GM12878 (cell line): Measurements from ENCODE around the gene MCM6. TPM values are rescaled to one million over a fixed set of nuclear protein-coding genes. Genes with fewer than 3 reads are reported as not detected.

Source experiments
- ATAC-seq: fragments of 200-7000 bp; cut with Tn5 transposase; 3 replicates; pipeline ENCODE4 v1.9.1; 2020; ENCODE audit warnings: mild to moderate bottlenecking, moderate library complexity
- BruUV-seq: library from RNA; stranded (reverse); fragments of 400-500 nt; replicated peaks from 2 replicates; lab custom pipeline; 2021; lab: Mats Ljungman, UMichigan
- CTCF ChIA-PET: fragments of 300-600 bp; sonication (Branson Sonifier 250); formaldehyde crosslinking; extraction: SDS; loops from one replicate; lab custom pipeline; 2021; ENCODE audit warnings: inconsistent platforms; lab: Yijun Ruan, JAX
- POLR2A ChIA-PET: fragments of 350-600 bp; formaldehyde crosslinking; extraction: SDS; loops from one replicate; lab custom pipeline; 2021; ENCODE audit warnings: inconsistent platforms; lab: Charles Lee
- RAD21 ChIA-PET: fragments of 300-600 bp; sonication (Branson Sonifier 250); formaldehyde crosslinking; loops from one replicate; lab custom pipeline; 2023; ENCODE audit warnings: antibody characterized with exemption; ENCODE audit not compliant: unreplicated experiment; lab: Charles Lee
- SMC1A ChIA-PET: fragments of 300-600 bp; sonication (Branson Sonifier 250); formaldehyde crosslinking; loops from one replicate; lab custom pipeline; 2023; ENCODE audit not compliant: unreplicated experiment, uncharacterized antibody; lab: Charles Lee
- DNase-seq: peaks from one replicate; pipeline ENCODE4 v3.0.0-alpha.2; 2011; ENCODE audit warnings: low read depth, low spot score
- FAIRE-seq: peaks from 3 replicates; lab custom pipeline; 2011; peaks lifted over from hg19 to GRCh38; lab: Jason Lieb, UNC
- H2AFZ ChIP-seq: 2 replicates; pipeline ENCODE4 v1.6.0; 2011; ENCODE audit warnings: low read depth, low read length, control low read depth; ENCODE audit not compliant: control insufficient read depth
- H3K27ac ChIP-seq: 2 replicates; pipeline ENCODE4 v1.5.1; 2011; ENCODE audit warnings: control low read depth; ENCODE audit not compliant: control insufficient read depth, insufficient read depth
- H3K27me3 ChIP-seq, 2 experiments: replicated peaks in 1 of 2; 2 replicates each; pipeline versions ENCODE4 v1.6.0 to v1.6.1; 2011; ENCODE audit warnings: low read length in 1 of 2; ENCODE audit not compliant: control insufficient read depth in 2 of 2, insufficient read depth in 2 of 2
- H3K36me3 ChIP-seq, 2 experiments: 2 replicates each; pipeline ENCODE4 v1.5.1; 2011; ENCODE audit warnings: low read length in 1 of 2; ENCODE audit not compliant: control insufficient read depth in 2 of 2, insufficient read depth in 2 of 2
- H3K4me1 ChIP-seq: 2 replicates; pipeline ENCODE4 v1.6.1; 2011; ENCODE audit warnings: mild to moderate bottlenecking, low read length, moderate library complexity, mixed read lengths; ENCODE audit not compliant: control insufficient read depth, insufficient read depth
- H3K4me2 ChIP-seq: 2 replicates; pipeline ENCODE4 v1.6.0; 2011; ENCODE audit warnings: control low read depth; ENCODE audit not compliant: control insufficient read depth, insufficient read depth
- H3K4me3 ChIP-seq: fragments of 200-600 bp; sonication (generic); 2 replicates; pipeline ENCODE4 v1.5.1; 2016
- H3K79me2 ChIP-seq: 2 replicates; pipeline ENCODE4 v1.6.0; 2011; ENCODE audit warnings: low read length; ENCODE audit not compliant: control insufficient read depth, insufficient read depth
- H3K9ac ChIP-seq: 2 replicates; pipeline ENCODE4 v1.8.0; 2011; ENCODE audit warnings: low read length, control low read depth, mixed read lengths; ENCODE audit not compliant: control insufficient read depth, insufficient read depth
- H3K9me3 ChIP-seq: replicated peaks from 3 replicates; pipeline ENCODE4 v1.5.1; 2011; ENCODE audit warnings: mild to moderate bottlenecking, low read length; ENCODE audit not compliant: control insufficient read depth, insufficient read depth
- H4K20me1 ChIP-seq: 2 replicates; pipeline ENCODE4 v1.6.0; 2011; ENCODE audit not compliant: control insufficient read depth, insufficient read depth
- ATF7 ChIP-seq: fragments of 450-650 bp; IDR thresholded peaks from 2 replicates; pipeline ENCODE4 v1.6.1; 2016; ENCODE audit warnings: low read depth, mild to moderate bottlenecking
- EGR1 ChIP-seq, 2 experiments: IDR thresholded peaks; 1 replicate in 1 of 2; 2 replicates in 1 of 2; pipeline ENCODE4 v1.6.1; 2011 to 2012; ENCODE audit warnings: low read depth in 2 of 2, low read length in 2 of 2, borderline replicate concordance in 1 of 2, mild to moderate bottlenecking in 1 of 2, moderate library complexity in 1 of 2
- EZH2 ChIP-seq: IDR thresholded peaks from 2 replicates; pipeline ENCODE4 v1.6.1; 2012; ENCODE audit warnings: low read depth, mild to moderate bottlenecking, control low read depth, inconsistent platforms, low read length, borderline replicate concordance; ENCODE audit not compliant: control insufficient read depth
- HDAC2 ChIP-seq: fragments of 200-600 bp; sonication (generic); IDR thresholded peaks from 2 replicates; pipeline ENCODE4 v1.6.1; 2017
- KDM1A ChIP-seq: fragments of 200-600 bp; sonication (generic); IDR thresholded peaks from 2 replicates; pipeline ENCODE4 v1.6.1; 2016; ENCODE audit warnings: borderline replicate concordance
- MYB ChIP-seq: fragments of 150-350 bp; IDR thresholded peaks from 2 replicates; pipeline ENCODE4 v1.6.1; 2014; ENCODE audit warnings: mild to moderate bottlenecking, low read depth, low read length, borderline replicate concordance
- SREBF1 ChIP-seq: IDR thresholded peaks from 2 replicates; pipeline ENCODE4 v1.6.1; 2012; ENCODE audit warnings: mild to moderate bottlenecking, low read length
- ZNF24 ChIP-seq: fragments of 450-650 bp; IDR thresholded peaks from 2 replicates; pipeline ENCODE4 v1.6.1; 2017; ENCODE audit warnings: antibody characterized with exemption, mild to moderate bottlenecking
- ZNF622 ChIP-seq: fragments of 450-650 bp; IDR thresholded peaks from 2 replicates; pipeline ENCODE4 v1.6.1; 2017; ENCODE audit warnings: mild to moderate bottlenecking, inconsistent platforms
- WGBS: methylation state at CpG from one replicate; pipeline ENCODE4 v1.1.6; 2016; ENCODE audit warnings: low lambda C conversion rate; ENCODE audit not compliant: insufficient replicate concordance, insufficient coverage; ENCODE audit errors: missing lambda C conversion rate; 5-methylcytosine and 5-hydroxymethylcytosine counted together
- in situ Hi-C: fragments of 300-500 bp; cut with MboI; formaldehyde crosslinking; loops from 9 replicates; pipeline ENCODE4 v1.14.3; 2018; ENCODE audit warnings: mixed read lengths
- intact Hi-C: fragments of 100-400 bp; cut with micrococcal nuclease; formaldehyde crosslinking; loops from one replicate; pipeline ENCODE4 v1.14.2; 2022; ENCODE audit not compliant: unreplicated experiment
- polyA plus RNA-seq, 11 experiments: library from polyadenylated mRNA; depleted of rRNA in 4 of 11; unstranded in 6 of 11; stranded (reverse) in 5 of 11; fragments of >200 nt; fragmentation: Nextera tagmentation in 4 of 11; fragmentation: Illumina TruSeq in 1 of 11; extraction: Ambion mirVana in 4 of 11; extraction: Trizol in 1 of 11; gene quantifications; 1 replicate in 1 of 11; 2 replicates in 10 of 11; pipeline versions ENCODE4 v1.2.1 to v1.2.3, GENCODE V29; 2011 to 2016; ENCODE audit warnings: inconsistent platforms in 2 of 11, missing spikeins in 2 of 11, low read depth in 1 of 11
- total RNA-seq, 4 experiments: library from RNA; depleted of rRNA in 3 of 4; stranded (reverse); fragments of >200 nt in 3 of 4; fragmentation: Illumina TruSeq in 1 of 4; extraction: Trizol in 1 of 4; gene quantifications; 2 replicates each; pipeline versions ENCODE4 v1.2.1 to v1.2.3, GENCODE V29; 2013 to 2021
- TF ChIP-seq, protein P1 (sequence below): IDR thresholded peaks from 2 replicates; pipeline ENCODE4 v1.6.1; 2011; ENCODE audit warnings: low read depth, mild to moderate bottlenecking, low read length, moderate library complexity, borderline replicate concordance; ENCODE audit errors: extremely low read depth

The MCM6 gene
- total and polyA plus RNA-seq, 10 of the 15 experiments (the other 5 are each of a cell fraction or from before 2014, with no cell fraction given): 37.4 to 118 (median 82.2) TPM

DNA sequence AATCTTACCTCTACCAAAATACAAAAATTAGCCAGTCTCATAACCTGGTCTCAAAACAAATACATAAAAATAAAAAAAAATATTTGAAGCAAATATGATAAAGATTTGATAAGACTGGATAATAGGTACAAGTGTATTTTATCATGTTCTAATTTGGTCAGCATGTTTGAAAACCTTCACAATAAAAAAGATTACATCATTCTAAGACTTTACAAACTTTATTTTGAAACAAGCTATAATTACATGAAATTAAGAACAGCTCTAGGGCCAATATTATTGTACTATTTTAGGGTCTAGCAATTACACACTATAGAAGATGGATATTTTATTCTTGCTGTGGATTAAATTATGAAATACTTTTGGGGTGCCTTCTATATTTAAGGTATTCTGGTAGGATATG lies 29.4 kb upstream of the MCM6 start:
- RAD21 ChIA-PET: interaction anchor here (1.0 to 1.3 kb wide), 3 partner anchors 8 to 480 kb away, joined by 3 to 4 read pairs (median 3); no protein-coding TSS in a partner anchor
- 0 out of 2 replicates have a peak, but pooled peaks have one; percentile 25 for TF ChIP-seq ATF7
- TF ChIP-seq, protein P1, sequence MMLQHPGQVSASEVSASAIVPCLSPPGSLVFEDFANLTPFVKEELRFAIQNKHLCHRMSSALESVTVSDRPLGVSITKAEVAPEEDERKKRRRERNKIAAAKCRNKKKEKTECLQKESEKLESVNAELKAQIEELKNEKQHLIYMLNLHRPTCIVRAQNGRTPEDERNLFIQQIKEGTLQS: no peak
- intact Hi-C loops (no loop called here), in situ Hi-C loops (loop anchor here (25.0 kb wide), 1 partner anchor 1932 kb away; no protein-coding TSS in a partner anchor)
- H2AFZ ChIP-seq: no peak overlapping the region
- CTCF ChIA-PET: interaction anchor here (1.5 kb wide), 1 partner anchor 13 kb away, joined by 3 read pairs; no protein-coding TSS in a partner anchor
- H4K20me1 ChIP-seq: no peaks in the 10 kb centered on the region
- FAIRE-seq: no peak
- no peak overlapping the region for H3K27ac ChIP-seq
- no peaks in the 10 kb centered on the region for H3K79me2 ChIP-seq
- H3K4me3 ChIP-seq: no peak overlapping the region
- H3K4me2 ChIP-seq: no peak overlapping the region
- H3K4me1 ChIP-seq: no peaks in the 10 kb centered on the region
- H3K36me3 ChIP-seq: peaks cover 0 to 16% of the 10 kb centered on the region in 2 experiments; a peak in 2 of 4 replicates
- no peak overlapping the region for H3K9ac ChIP-seq
- H3K27me3 ChIP-seq: no peaks in the 10 kb centered on the region
- ATAC-seq: no peak
- POLR2A ChIA-PET: no interaction called here
- SMC1A ChIA-PET: interaction anchor here (1.3 to 1.4 kb wide), 3 partner anchors 13 to 479 kb away, joined by 4 to 5 read pairs (median 4); no protein-coding TSS in a partner anchor
- BruUV-seq: no TSS peak
- H3K9me3 ChIP-seq: no peaks in the 10 kb centered on the region
- no peak for DNase-seq

DNA sequence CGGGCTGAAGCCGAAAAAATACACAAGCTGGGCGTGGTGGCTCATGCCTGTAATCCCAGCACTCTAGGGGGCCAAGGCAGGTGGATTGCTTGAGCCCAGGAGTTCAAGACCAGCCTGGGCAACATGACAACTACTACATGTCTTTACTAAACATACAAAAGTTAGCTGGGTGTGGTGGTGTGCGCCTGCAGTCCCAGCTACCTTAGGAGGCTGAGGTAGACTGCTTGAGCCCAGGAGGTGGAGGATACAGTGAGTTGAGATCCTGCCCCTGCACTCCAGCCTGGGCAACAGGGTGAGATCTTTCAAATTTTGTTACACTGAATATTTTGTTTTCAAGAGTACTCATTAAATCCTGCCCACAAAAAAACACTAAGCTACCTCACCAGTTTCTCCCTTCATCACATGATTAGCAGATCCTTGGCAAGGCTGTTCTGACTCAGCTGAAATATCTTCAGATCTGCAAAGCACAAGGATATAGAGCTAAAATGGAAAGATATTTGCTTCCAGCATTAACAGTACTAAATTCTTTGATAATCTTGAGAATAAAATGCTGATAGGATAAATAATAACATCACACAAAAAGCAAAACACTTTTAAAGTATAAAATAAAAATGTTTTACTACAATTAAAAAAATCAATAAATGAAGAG lies 28.2 kb upstream of the MCM6 start:
- no peak for FAIRE-seq
- TF ChIP-seq SREBF1 (no peak), EZH2 (no peak), HDAC2 (no peak), EGR1 (IDR thresholded peaks at IDR 0.05; ENCODE audit: borderline replicate concordance in 1 of 2, low read depth in 2 of 2, low read length in 2 of 2) (no peak), ZNF622 (no peak), KDM1A (no peak), ZNF24 (no peak), MYB (no peak)
- H3K36me3 ChIP-seq: peaks cover 0 to 16% of the 10 kb centered on the region in 2 experiments; a peak in 2 of 4 replicates
- no peaks in the 10 kb centered on the region for H3K9me3 ChIP-seq
- no peak overlapping the region for H3K4me3 ChIP-seq
- no peak for DNase-seq
- no peak overlapping the region for H3K27ac ChIP-seq
- H2AFZ ChIP-seq: no peak overlapping the region
- no peaks in the 10 kb centered on the region for H3K27me3 ChIP-seq
- H3K9ac ChIP-seq: no peak overlapping the region
- no peaks in the 10 kb centered on the region for H3K4me1 ChIP-seq
- in situ Hi-C loops (loop anchor here (25.0 kb wide), 1 partner anchor 1933 kb away; no protein-coding TSS in a partner anchor), intact Hi-C loops (no loop called here)
- 96% methylated on average over 4 of the region's 4 CpGs for WGBS
- ChIA-PET SMC1A (interaction anchor here (1.3 kb wide), 1 partner anchor 9 kb away, joined by 3 read pairs; no protein-coding TSS in a partner anchor), CTCF (interaction anchor here (0.9 to 3.7 kb wide), 3 partner anchors 10 to 480 kb away, joined by 3 to 23 read pairs (median 7); no protein-coding TSS in a partner anchor), POLR2A (no interaction called here), RAD21 (no interaction called here)
- no peaks in the 10 kb centered on the region for H4K20me1 ChIP-seq
- no peak; the same call in 2 of the 3 replicates for ATAC-seq
- H3K4me2 ChIP-seq: no peak overlapping the region
- no peaks in the 10 kb centered on the region for H3K79me2 ChIP-seq
- BruUV-seq: no TSS peak
